ENCODE data around the gene ANXA2R. TPM values are rescaled to one million over a fixed set of nuclear protein-coding genes. Genes with fewer than 3 reads are reported as not detected.

The ANXA2R gene
- polyA plus RNA-seq, 1 of the 3 experiments (the other 2 are of a cell fraction), result 1.9 TPM

DNA sequence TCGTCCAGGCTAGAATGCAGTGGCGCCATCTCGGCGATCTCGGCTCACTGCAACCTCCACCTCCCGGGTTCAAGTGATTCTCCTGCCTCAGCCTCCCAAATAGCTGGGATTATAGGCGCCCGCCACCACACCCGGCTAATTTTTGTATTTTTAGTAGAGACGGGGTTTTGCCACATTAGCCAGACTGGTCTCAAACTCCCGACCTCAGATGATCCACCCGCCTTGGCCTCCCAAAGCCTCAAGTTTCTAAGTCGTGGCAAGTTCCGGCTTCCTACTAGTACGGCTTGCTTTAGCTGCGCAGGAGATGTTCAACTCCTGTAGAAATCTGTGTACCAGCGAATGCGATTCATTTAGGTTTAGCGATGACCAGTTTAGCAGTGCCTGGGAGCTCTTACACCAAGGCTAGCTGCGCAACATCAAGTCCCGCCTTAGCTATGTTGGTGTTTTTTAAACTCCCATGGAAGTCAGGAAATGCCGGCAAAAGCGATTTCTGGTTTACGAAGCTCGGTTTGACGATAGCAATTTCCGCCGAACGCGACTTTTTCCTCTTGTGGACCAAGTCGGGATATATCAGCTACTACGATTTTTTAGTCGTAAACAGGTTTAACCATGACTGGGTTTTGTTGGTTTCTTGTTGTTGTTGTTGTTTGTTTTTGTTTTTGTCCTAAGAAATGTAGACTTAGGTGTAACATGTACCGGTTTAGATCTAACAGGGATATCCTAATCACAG lies 46.4 kb downstream of the ANXA2R start:
- Histone ChIP-seq H3K9me2 (no peaks in the 10 kb centered on the region), H3F3A (replicated peaks; ENCODE audit: insufficient read depth) (peaks cover 19% of the 10 kb centered on the region), H4K20me1 (ENCODE audit: insufficient read depth) (no peaks in the 10 kb centered on the region), H3K27ac (ENCODE audit: low read depth in 2 of 2, low read length in 1 of 2) (peak overlapping the region; percentile 28 to 85; a peak in 3 of 4 replicates), H3K4me1 (ENCODE audit: control insufficient read depth in 1 of 2, insufficient read depth in 2 of 2, low read depth in 1 of 2, low read length in 1 of 2) (peaks cover 0 to 3% of the 10 kb centered on the region in 2 experiments; a peak in 1 of 4 replicates), H3K4me2 (peak overlapping the region; percentile 80; the same call in 1 of the 2 replicates), H3K36me3 (replicated peaks in 1 of 2; ENCODE audit: control insufficient read depth in 1 of 2, insufficient read depth in 2 of 2, low read length in 1 of 2) (no peaks in the 10 kb centered on the region), H3K79me2 (ENCODE audit: insufficient read depth) (no peaks in the 10 kb centered on the region), H2AFZ (ENCODE audit: low read depth) (peak overlapping the region; percentile 87), H3K4me3 (ENCODE audit: low read depth in 2 of 2, low read length in 1 of 2) (peak overlapping the region; percentile 19 to 50; a peak in 3 of 4 replicates), H3K27me3 (ENCODE audit: insufficient read depth) (peaks cover 41% of the 10 kb centered on the region; the same call in 1 of the 2 replicates), H3K9ac (peak overlapping the region; percentile 47; the same call in 1 of the 2 replicates), H3K9me3 (no peaks in the 10 kb centered on the region)
- DNase-seq, result no peak
- TF ChIP-seq NFIC (IDR thresholded peaks at IDR 0.05; ENCODE audit: borderline replicate concordance), result no peak
- TF ChIP-seq, protein P1, sequence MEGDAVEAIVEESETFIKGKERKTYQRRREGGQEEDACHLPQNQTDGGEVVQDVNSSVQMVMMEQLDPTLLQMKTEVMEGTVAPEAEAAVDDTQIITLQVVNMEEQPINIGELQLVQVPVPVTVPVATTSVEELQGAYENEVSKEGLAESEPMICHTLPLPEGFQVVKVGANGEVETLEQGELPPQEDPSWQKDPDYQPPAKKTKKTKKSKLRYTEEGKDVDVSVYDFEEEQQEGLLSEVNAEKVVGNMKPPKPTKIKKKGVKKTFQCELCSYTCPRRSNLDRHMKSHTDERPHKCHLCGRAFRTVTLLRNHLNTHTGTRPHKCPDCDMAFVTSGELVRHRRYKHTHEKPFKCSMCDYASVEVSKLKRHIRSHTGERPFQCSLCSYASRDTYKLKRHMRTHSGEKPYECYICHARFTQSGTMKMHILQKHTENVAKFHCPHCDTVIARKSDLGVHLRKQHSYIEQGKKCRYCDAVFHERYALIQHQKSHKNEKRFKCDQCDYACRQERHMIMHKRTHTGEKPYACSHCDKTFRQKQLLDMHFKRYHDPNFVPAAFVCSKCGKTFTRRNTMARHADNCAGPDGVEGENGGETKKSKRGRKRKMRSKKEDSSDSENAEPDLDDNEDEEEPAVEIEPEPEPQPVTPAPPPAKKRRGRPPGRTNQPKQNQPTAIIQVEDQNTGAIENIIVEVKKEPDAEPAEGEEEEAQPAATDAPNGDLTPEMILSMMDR (IDR thresholded peaks at IDR 0.05), result 0 out of 2 replicates have a peak, but pooled peaks have one; percentile 6
- no peak for TF ChIP-seq POLR2AphosphoS5 (IDR thresholded peaks at IDR 0.05; ENCODE audit: low read depth, low read length)
- TF ChIP-seq FOXM1 (IDR thresholded peaks at IDR 0.05; ENCODE audit: low read depth), result no peak
- no peak for TF ChIP-seq RFX5 (IDR thresholded peaks at IDR 0.05; ENCODE audit: low read length)
- TF ChIP-seq RCOR1 (IDR thresholded peaks at IDR 0.05; ENCODE audit: low read length), result no peak
- 0 out of 2 replicates have a peak, but pooled peaks have one; percentile 5 for TF ChIP-seq TCF12 (IDR thresholded peaks at IDR 0.05)
- TF ChIP-seq EZH2phosphoT487 (IDR thresholded peaks at IDR 0.05; ENCODE audit: borderline replicate concordance, low read depth), result peak; percentile 92; the same call in 1 of the 2 replicates
- TF ChIP-seq, protein P2, sequence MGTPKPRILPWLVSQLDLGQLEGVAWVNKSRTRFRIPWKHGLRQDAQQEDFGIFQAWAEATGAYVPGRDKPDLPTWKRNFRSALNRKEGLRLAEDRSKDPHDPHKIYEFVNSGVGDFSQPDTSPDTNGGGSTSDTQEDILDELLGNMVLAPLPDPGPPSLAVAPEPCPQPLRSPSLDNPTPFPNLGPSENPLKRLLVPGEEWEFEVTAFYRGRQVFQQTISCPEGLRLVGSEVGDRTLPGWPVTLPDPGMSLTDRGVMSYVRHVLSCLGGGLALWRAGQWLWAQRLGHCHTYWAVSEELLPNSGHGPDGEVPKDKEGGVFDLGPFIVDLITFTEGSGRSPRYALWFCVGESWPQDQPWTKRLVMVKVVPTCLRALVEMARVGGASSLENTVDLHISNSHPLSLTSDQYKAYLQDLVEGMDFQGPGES (IDR thresholded peaks at IDR 0.05; ENCODE audit: low read depth, low read length), result no peak
- no peak for TF ChIP-seq GATA2 (CRISPR knock-in tag; IDR thresholded peaks at IDR 0.05)
- no peak for TF ChIP-seq FOSL2 (IDR thresholded peaks at IDR 0.05; ENCODE audit: borderline replicate concordance, low read depth)
- no peak for TF ChIP-seq GABPA (IDR thresholded peaks at IDR 0.05; ENCODE audit: low read depth)
- TF ChIP-seq, protein P3, sequence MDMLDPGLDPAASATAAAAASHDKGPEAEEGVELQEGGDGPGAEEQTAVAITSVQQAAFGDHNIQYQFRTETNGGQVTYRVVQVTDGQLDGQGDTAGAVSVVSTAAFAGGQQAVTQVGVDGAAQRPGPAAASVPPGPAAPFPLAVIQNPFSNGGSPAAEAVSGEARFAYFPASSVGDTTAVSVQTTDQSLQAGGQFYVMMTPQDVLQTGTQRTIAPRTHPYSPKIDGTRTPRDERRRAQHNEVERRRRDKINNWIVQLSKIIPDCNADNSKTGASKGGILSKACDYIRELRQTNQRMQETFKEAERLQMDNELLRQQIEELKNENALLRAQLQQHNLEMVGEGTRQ (IDR thresholded peaks at IDR 0.05; ENCODE audit: borderline replicate concordance, low read depth, low read length), result no peak
- TF ChIP-seq, protein P4, sequence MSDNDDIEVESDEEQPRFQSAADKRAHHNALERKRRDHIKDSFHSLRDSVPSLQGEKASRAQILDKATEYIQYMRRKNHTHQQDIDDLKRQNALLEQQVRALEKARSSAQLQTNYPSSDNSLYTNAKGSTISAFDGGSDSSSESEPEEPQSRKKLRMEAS (IDR thresholded peaks at IDR 0.05; ENCODE audit: low read depth), result no peak
- no peak for TF ChIP-seq YY1 (IDR thresholded peaks at IDR 0.05; ENCODE audit: low read depth)
- TF ChIP-seq MEF2A (IDR thresholded peaks at IDR 0.05; ENCODE audit: borderline replicate concordance, low read depth), result no peak
- TF ChIP-seq SMC3 (IDR thresholded peaks at IDR 0.05; ENCODE audit: low read depth, low read length), result no peak
- TF ChIP-seq ELF1 (IDR thresholded peaks at IDR 0.05), result no peak
- ChIA-PET CTCF (interaction anchor here (0.9 to 5.1 kb wide), 12 partner anchors 14 to 396 kb away, joined by 3 to 41 read pairs (median 4); partner anchors contain the start of genes ANXA2R and ZNF131), POLR2A (no interaction called here)
- WGBS (ENCODE audit: low lambda C conversion rate), result 15% methylated on average over 34 of the region's 34 CpGs
